GM04504 (cell line): ENCODE measurements around the gene WLS.

Source experiments
- DNase-seq: peaks from one replicate; pipeline ENCODE4 v3.0.0-alpha.2; 2012; ENCODE audit warnings: low read depth

Gene WLS

GRCh38 chr1:68085752-68086151, 146.6 kb downstream of the WLS start:
- DNase-seq = no peak

GRCh38 chr1:68083686-68084085, 148.6 kb downstream of the WLS start:
- DNase-seq = no peak

- DNase-seq = no peak
These were observed 150.5 kb downstream of the WLS start for GRCh38 chr1:68081775-68082283.

GRCh38 chr1:68078647-68079046, 153.7 kb downstream of the WLS start:
- DNase-seq = no peak
